Measurements from ENCODE around the gene GNAS-AS1.

DNA sequence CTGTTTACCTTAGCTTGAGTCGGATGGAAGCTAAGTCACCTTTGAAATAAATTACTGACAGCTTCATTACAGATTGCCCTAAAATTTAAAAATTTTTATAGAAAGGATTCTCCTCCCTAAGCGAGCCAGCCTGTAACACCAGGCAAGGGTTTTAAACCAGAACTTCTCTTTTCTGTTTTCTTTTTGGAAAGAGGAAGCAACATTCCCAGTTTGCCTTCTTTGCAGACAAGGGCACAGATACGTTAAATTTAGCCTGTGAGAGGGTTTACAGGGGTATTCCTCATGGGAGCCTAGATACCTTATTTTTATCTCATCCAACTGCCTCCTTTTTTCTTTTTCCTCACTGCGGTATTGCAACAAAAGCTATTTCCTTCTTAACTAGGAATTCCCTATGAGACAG, 46.8 kb upstream of the GNAS-AS1 start:
- TF ChIP-seq, protein P1, sequence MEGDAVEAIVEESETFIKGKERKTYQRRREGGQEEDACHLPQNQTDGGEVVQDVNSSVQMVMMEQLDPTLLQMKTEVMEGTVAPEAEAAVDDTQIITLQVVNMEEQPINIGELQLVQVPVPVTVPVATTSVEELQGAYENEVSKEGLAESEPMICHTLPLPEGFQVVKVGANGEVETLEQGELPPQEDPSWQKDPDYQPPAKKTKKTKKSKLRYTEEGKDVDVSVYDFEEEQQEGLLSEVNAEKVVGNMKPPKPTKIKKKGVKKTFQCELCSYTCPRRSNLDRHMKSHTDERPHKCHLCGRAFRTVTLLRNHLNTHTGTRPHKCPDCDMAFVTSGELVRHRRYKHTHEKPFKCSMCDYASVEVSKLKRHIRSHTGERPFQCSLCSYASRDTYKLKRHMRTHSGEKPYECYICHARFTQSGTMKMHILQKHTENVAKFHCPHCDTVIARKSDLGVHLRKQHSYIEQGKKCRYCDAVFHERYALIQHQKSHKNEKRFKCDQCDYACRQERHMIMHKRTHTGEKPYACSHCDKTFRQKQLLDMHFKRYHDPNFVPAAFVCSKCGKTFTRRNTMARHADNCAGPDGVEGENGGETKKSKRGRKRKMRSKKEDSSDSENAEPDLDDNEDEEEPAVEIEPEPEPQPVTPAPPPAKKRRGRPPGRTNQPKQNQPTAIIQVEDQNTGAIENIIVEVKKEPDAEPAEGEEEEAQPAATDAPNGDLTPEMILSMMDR (conservative IDR thresholded peaks at IDR 0.05; ENCODE audit: low read depth in 2 of 2), result no peak
- TF ChIP-seq EZH2phosphoT487 (IDR thresholded peaks at IDR 0.05; ENCODE audit: unreplicated experiment) (no peak), POLR2AphosphoS5 (IDR thresholded peaks at IDR 0.05; ENCODE audit: low read depth) (no peak), EZH2 (IDR thresholded peaks at IDR 0.05; ENCODE audit: low read depth, unreplicated experiment) (no peak), NANOG (IDR thresholded peaks at IDR 0.05; ENCODE audit: borderline replicate concordance) (no peak), ZNF462 (CRISPR knock-in tag; IDR thresholded peaks at IDR 0.05) (no peak), REST (IDR thresholded peaks at IDR 0.05; ENCODE audit: unreplicated experiment) (no peak), ZNF331 (CRISPR knock-in tag; IDR thresholded peaks at IDR 0.05; ENCODE audit: low read depth) (no peak)
- TF ChIP-seq, protein P2, sequence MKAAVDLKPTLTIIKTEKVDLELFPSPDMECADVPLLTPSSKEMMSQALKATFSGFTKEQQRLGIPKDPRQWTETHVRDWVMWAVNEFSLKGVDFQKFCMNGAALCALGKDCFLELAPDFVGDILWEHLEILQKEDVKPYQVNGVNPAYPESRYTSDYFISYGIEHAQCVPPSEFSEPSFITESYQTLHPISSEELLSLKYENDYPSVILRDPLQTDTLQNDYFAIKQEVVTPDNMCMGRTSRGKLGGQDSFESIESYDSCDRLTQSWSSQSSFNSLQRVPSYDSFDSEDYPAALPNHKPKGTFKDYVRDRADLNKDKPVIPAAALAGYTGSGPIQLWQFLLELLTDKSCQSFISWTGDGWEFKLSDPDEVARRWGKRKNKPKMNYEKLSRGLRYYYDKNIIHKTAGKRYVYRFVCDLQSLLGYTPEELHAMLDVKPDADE (IDR thresholded peaks at IDR 0.05), result no peak
